MV-4-11 (cell line): ENCODE results near the gene BCAS3.
"Not testable (repeated sequence)": the region's sequence is repeated elsewhere in the genome, so short reads cannot be mapped to it uniquely, and the experiment has no call there.

Source experiments
- DNase-seq: peaks from one replicate; lab custom pipeline; 2025; lab: John Stamatoyannopoulos, UW

The BCAS3 gene

GRCh38 chr17:60934723-60935122, 257.1 kb downstream of the BCAS3 start:
- DNase-seq, result no peak

- not testable (repeated sequence) for DNase-seq
Observed at GRCh38 chr17:60935991-60936390, 258.3 kb downstream of the BCAS3 start.

GRCh38 chr17:60939318-60939717, 261.7 kb downstream of the BCAS3 start:
- no peak for DNase-seq

- peak; percentile 48 for DNase-seq
Observed at GRCh38 chr17:60941028-60941427, 263.4 kb downstream of the BCAS3 start.

- no peak for DNase-seq
Observed at GRCh38 chr17:60941571-60941970, 263.9 kb downstream of the BCAS3 start.

GRCh38 chr17:60944751-60945150, 267.1 kb downstream of the BCAS3 start:
- no peak for DNase-seq

GRCh38 chr17:60947100-60947499, 269.4 kb downstream of the BCAS3 start:
- DNase-seq, result no peak

GRCh38 chr17:60947543-60947942, 269.9 kb downstream of the BCAS3 start:
- DNase-seq, result no peak

GRCh38 chr17:60952747-60953146, 275.1 kb downstream of the BCAS3 start:
- no peak for DNase-seq

GRCh38 chr17:60959011-60959410, 281.4 kb downstream of the BCAS3 start:
- no peak for DNase-seq

GRCh38 chr17:60959696-60960095, 282.0 kb downstream of the BCAS3 start:
- no peak for DNase-seq

GRCh38 chr17:60960398-60961065, 282.9 kb downstream of the BCAS3 start:
- DNase-seq, result no peak

GRCh38 chr17:60964160-60964559, 286.5 kb downstream of the BCAS3 start:
- no peak for DNase-seq

GRCh38 chr17:60968266-60968665, 290.6 kb downstream of the BCAS3 start:
- DNase-seq, result no peak

GRCh38 chr17:60969500-60970037, 291.9 kb downstream of the BCAS3 start:
- no peak for DNase-seq

GRCh38 chr17:60970741-60971140, 293.1 kb downstream of the BCAS3 start:
- no peak for DNase-seq

- DNase-seq, result peak; percentile 31
Observed at GRCh38 chr17:60971515-60972369, 294.1 kb downstream of the BCAS3 start.

- DNase-seq, result not testable (repeated sequence)
Observed at GRCh38 chr17:60976861-60977260, 299.2 kb downstream of the BCAS3 start.

- DNase-seq, result no peak
Observed at GRCh38 chr17:60989379-60989778, 311.7 kb downstream of the BCAS3 start.

GRCh38 chr17:60989846-60990245, 312.2 kb downstream of the BCAS3 start:
- DNase-seq, result no peak

- no peak for DNase-seq
Observed at GRCh38 chr17:60993497-60993896, 315.8 kb downstream of the BCAS3 start.

- DNase-seq, result no peak
Observed at GRCh38 chr17:60995680-60996079, 318.0 kb downstream of the BCAS3 start.

- DNase-seq, result peak; percentile 4
Observed at GRCh38 chr17:61000911-61001310, 323.3 kb downstream of the BCAS3 start.
